ENCODE results near the gene LSM2. TPM values are rescaled to one million over a fixed set of nuclear protein-coding genes. Genes with fewer than 3 reads are reported as not detected.
A peak's percentile ranks its signal among the peaks of the same experiment; 100 is the strongest.

The LSM2 gene
- total and polyA plus RNA-seq, 9 of the 15 experiments (the other 6 are each of a cell fraction or from before 2014, with no cell fraction given), result 154 to 407 (median 223) TPM

DNA sequence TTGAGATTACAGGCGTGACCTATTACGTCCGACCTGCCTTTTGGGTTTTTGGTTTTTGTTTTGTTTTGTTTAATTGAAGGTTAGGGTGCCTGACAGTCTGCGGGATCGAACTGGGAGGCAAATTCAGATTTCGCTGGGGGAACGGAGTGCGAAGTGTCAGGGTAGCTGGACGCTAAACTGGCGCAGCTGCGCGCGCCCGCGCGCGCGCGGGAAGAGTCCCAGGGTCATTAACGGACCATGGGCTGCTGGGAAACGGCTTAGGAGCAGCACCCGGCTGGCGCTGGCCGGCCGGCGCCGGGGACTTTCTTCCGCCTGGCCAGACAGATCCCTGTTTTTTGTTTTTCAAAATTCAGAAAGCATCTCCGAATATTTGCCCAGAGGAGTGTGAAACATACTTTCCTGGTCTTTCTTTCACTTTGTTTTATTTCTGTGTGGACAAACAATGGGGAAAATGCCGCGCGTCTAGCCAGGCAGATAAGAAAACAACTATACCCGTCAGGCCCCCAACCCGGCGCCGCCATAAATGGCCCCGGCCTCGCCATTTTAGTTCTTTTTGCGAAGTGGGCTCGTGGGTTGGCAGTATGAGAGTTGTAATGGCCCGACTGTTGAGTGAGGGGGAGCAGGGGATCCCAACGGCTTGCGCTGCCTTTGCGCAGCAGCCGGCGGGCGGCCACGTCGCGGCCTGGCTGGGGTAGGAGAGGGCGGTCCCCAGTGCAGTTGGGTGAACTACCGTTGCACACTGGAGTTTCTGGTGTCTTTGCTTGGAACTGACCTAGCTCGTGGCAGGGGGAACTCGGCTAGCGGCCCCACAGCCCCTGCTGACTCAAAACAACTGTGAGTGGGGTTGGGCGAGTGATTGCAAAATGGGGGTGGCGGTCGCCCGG, 27.8 kb upstream of the LSM2 start (continued):
- TF ChIP-seq FOXK1 (CRISPR knock-in tag; IDR thresholded peaks at IDR 0.05; ENCODE audit: borderline replicate concordance) (peak; percentile 98), SETDB1 (IDR thresholded peaks at IDR 0.05; ENCODE audit: low read length) (no peak), PHF8 (IDR thresholded peaks at IDR 0.05; ENCODE audit: borderline replicate concordance, low read length) (peak; percentile 100), ZNF347 (CRISPR knock-in tag; IDR thresholded peaks at IDR 0.05; ENCODE audit: low read depth) (no peak; the same call in 1 of the 2 replicates), POLR2H (tag; IDR thresholded peaks at IDR 0.05; ENCODE audit: low read depth) (no peak), ZNF41 (CRISPR knock-in tag; conservative IDR thresholded peaks at IDR 0.05) (peak; percentile 79), CBX3 (IDR thresholded peaks at IDR 0.05; ENCODE audit: borderline replicate concordance in 1 of 2, low read length in 2 of 2) (peak in 1 of 2 experiments; percentile 46; a peak in 1 of 3 replicates), RAD21 (CRISPR knock-in tag; conservative IDR thresholded peaks at IDR 0.05 in 1 of 2, IDR thresholded peaks at IDR 0.05 in 1 of 2) (peak; percentile 1 to 33; a peak in 2 of 4 replicates), GABPB1 (CRISPR knock-in tag; IDR thresholded peaks at IDR 0.05) (peak; percentile 86), ZNF354B (CRISPR knock-in tag; IDR thresholded peaks at IDR 0.05) (no peak)
- TF ChIP-seq, protein P1, sequence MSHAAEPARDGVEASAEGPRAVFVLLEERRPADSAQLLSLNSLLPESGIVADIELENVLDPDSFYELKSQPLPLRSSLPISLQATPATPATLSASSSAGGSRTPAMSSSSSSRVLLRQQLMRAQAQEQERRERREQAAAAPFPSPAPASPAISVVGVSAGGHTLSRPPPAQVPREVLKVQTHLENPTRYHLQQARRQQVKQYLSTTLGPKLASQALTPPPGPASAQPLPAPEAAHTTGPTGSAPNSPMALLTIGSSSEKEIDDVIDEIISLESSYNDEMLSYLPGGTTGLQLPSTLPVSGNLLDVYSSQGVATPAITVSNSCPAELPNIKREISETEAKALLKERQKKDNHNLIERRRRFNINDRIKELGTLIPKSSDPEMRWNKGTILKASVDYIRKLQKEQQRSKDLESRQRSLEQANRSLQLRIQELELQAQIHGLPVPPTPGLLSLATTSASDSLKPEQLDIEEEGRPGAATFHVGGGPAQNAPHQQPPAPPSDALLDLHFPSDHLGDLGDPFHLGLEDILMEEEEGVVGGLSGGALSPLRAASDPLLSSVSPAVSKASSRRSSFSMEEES (CRISPR knock-in tag; IDR thresholded peaks at IDR 0.05), result no peak
- TF ChIP-seq, protein P2, sequence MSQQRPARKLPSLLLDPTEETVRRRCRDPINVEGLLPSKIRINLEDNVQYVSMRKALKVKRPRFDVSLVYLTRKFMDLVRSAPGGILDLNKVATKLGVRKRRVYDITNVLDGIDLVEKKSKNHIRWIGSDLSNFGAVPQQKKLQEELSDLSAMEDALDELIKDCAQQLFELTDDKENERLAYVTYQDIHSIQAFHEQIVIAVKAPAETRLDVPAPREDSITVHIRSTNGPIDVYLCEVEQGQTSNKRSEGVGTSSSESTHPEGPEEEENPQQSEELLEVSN (IDR thresholded peaks at IDR 0.05; ENCODE audit: borderline replicate concordance in 1 of 2, extremely low read depth in 1 of 2, insufficient read depth in 1 of 2, insufficient read length in 1 of 2, low read depth in 1 of 2, low read length in 1 of 2, poor library complexity in 1 of 2, severe bottlenecking in 1 of 2), result peak; percentile 98 to 99
- TF ChIP-seq, protein P3, sequence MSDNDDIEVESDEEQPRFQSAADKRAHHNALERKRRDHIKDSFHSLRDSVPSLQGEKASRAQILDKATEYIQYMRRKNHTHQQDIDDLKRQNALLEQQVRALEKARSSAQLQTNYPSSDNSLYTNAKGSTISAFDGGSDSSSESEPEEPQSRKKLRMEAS (CRISPR knock-in tag; IDR thresholded peaks at IDR 0.05), result peak; percentile 66
- TF ChIP-seq, protein P4, sequence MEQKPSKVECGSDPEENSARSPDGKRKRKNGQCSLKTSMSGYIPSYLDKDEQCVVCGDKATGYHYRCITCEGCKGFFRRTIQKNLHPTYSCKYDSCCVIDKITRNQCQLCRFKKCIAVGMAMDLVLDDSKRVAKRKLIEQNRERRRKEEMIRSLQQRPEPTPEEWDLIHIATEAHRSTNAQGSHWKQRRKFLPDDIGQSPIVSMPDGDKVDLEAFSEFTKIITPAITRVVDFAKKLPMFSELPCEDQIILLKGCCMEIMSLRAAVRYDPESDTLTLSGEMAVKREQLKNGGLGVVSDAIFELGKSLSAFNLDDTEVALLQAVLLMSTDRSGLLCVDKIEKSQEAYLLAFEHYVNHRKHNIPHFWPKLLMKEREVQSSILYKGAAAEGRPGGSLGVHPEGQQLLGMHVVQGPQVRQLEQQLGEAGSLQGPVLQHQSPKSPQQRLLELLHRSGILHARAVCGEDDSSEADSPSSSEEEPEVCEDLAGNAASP (IDR thresholded peaks at IDR 0.05), result no peak
